ENCODE data around the gene NUTF2. TPM values are rescaled to one million over a fixed set of nuclear protein-coding genes. Genes with fewer than 3 reads are reported as not detected.

NUTF2 gene
- total RNA-seq, 1 donor from 2014 or later: 230 TPM

DNA sequence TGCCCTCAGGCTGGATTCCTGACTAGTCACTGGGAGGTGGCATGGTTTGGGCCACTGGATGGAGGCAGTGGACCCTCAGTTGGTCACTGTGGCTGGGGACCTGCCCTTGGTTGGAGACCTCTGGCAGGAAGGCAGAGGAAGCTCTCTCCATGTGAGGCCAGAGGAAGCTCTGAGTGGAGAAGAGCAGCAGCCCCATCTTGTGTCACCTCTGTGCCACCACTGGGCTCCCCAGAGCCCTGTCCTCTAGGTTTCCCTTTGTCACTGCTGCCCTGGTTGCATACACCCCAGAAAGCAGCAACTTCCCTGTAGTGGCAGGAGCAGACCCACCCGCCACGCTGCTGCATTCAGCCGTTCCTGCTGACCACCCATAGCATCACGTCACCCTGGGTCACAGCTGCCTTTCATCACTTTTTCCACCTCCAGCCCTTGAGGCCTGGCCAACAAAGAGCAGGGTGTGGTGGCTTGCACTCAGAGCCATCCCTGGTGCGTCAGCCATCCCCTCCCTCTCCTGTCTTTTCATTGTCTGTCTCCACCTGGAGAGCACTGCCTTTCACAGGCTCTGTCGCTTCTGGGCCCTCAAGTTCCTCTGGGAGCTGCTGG lies 73.0 kb downstream of the NUTF2 start:
- no peak for DNase-seq (ENCODE audit: low read depth, low spot score)

Other genes with a start within 250 kb of the NUTF2 start
- 0.67 and 0.79 TPM in 2 replicates for gene CARMIL2, start 201.8 kb upstream of the NUTF2 start, total RNA-seq
- gene ACD, start 186.7 kb upstream of the NUTF2 start, total RNA-seq: 15.3 and 22.5 TPM in 2 replicates
- gene PARD6A, start 186.0 kb upstream of the NUTF2 start, total RNA-seq: 5.5 and 6.1 TPM in 2 replicates
- gene ENKD1, start 180.2 kb upstream of the NUTF2 start, total RNA-seq: 21.9 and 23.1 TPM in 2 replicates
- gene C16orf86, start 180.1 kb upstream of the NUTF2 start, total RNA-seq: 2.6 and 3.7 TPM in 2 replicates
- 40.6 and 41.6 TPM in 2 replicates for gene GFOD2, start 127.6 kb upstream of the NUTF2 start, total RNA-seq
- gene RANBP10, start 40.4 kb upstream of the NUTF2 start, total RNA-seq: 5.7 and 7.0 TPM in 2 replicates
- gene TSNAXIP1, start 40.0 kb upstream of the NUTF2 start, total RNA-seq: 0.20 and 0.60 TPM in 2 replicates
- gene THAP11, start 4.6 kb upstream of the NUTF2 start, total RNA-seq: 34.2 and 56.6 TPM in 2 replicates
- 23.2 and 27.1 TPM in 2 replicates for gene CENPT, start 760 bp downstream of the NUTF2 start, total RNA-seq
- 73.7 and 85.2 TPM in 2 replicates for gene EDC4, start 26.1 kb downstream of the NUTF2 start, total RNA-seq
- gene NRN1L, start 38.0 kb downstream of the NUTF2 start, total RNA-seq: not detected in 2 replicates
- gene PSKH1, start 46.3 kb downstream of the NUTF2 start, total RNA-seq: 15.3 and 15.4 TPM in 2 replicates
- gene CTRL, start 84.9 kb downstream of the NUTF2 start, total RNA-seq: 0.26 and 0.35 TPM in 2 replicates
- gene PSMB10, start 89.9 kb downstream of the NUTF2 start, total RNA-seq: 58.8 and 87.0 TPM in 2 replicates
- 2.1 and 3.8 TPM in 2 replicates for gene LCAT, start 97.2 kb downstream of the NUTF2 start, total RNA-seq
- gene SLC12A4, start 121.7 kb downstream of the NUTF2 start, total RNA-seq: 57.2 and 73.1 TPM in 2 replicates
- gene DPEP3, start 133.6 kb downstream of the NUTF2 start, total RNA-seq: not detected in 2 replicates
- 0.42 TPM in 1 of 2 replicates, not detected in the other for gene DPEP2, start 152.6 kb downstream of the NUTF2 start, total RNA-seq
- gene DPEP2NB, start 169.0 kb downstream of the NUTF2 start, total RNA-seq: not detected in 2 replicates
- gene DDX28, start 176.3 kb downstream of the NUTF2 start, total RNA-seq: 12.9 and 16.4 TPM in 2 replicates
- gene DUS2, start 176.4 kb downstream of the NUTF2 start, total RNA-seq: 20.4 and 21.7 TPM in 2 replicates
- 11.0 and 13.8 TPM in 2 replicates for gene NFATC3, start 238.4 kb downstream of the NUTF2 start, total RNA-seq